Measurements from ENCODE around the gene NAA38.

NAA38 gene

DNA sequence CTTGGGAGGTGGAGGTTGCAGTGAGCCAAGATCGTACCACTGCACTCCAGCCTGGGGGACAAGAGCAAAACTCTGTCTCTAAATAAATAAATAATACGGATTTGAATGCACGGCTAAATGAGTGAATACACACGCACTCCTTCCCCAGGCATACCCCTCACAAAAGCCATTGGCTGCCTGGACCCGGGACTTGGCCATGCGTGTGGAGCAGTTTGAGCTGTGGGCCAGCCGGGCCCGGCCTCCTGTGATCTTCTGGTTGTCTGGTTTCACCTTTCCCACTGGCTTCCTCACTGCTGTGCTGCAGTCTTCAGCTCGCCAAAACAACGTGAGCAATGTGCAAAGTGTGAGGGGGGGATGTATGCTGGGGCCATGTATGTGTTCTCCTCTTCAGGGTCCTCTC, 24.9 kb downstream of the NAA38 start:
- WGBS, 2 experiments (ENCODE audit: insufficient coverage in 2 of 2): 84% methylated on average over 6 to 7 of the region's 10 CpGs
- no peak overlapping the region for H3K4me3 ChIP-seq (ENCODE audit: extremely low read depth, insufficient read depth, low read length, poor library complexity, severe bottlenecking)
- peaks cover 10% of the 10 kb centered on the region for H3K4me1 ChIP-seq (ENCODE audit: control insufficient read depth, insufficient read depth, low read length, poor library complexity, severe bottlenecking)
- no peaks in the 10 kb centered on the region for H3K36me3 ChIP-seq (ENCODE audit: control insufficient read depth, insufficient read depth, low read length)
- no peak overlapping the region for H3K27ac ChIP-seq (ENCODE audit: low read depth, low read length, severe bottlenecking)
- no peaks in the 10 kb centered on the region for H3K9me3 ChIP-seq (ENCODE audit: control insufficient read depth, low read length)

DNA sequence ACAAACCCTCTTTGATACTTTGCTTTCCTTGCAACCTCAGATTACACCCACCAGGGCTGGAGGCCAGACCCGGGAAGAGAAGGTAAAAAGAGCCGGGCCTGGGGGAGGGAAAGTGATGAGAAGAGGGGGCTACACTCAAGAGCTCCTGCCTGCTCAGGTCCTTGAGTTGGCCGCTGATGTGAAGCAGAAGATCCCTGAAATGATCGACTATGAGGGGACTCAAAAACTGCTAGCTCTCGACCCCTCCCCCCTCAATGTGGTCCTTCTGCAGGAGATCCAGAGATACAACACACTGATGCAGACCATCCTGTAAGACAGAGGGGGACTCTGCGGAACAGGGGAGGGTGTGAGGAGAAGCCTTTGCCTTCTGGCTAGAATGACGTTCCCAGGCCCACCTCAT, 26.1 kb downstream of the NAA38 start:
- 84% methylated on average over 4 to 5 of the region's 7 CpGs for WGBS, 2 experiments (ENCODE audit: insufficient coverage in 2 of 2)
- Histone ChIP-seq H3K9me3 (ENCODE audit: control insufficient read depth, low read length) (no peaks in the 10 kb centered on the region), H3K4me1 (ENCODE audit: control insufficient read depth, insufficient read depth, low read length, poor library complexity, severe bottlenecking) (peaks cover 9% of the 10 kb centered on the region), H3K4me3 (ENCODE audit: extremely low read depth, insufficient read depth, low read length, poor library complexity, severe bottlenecking) (no peak overlapping the region), H3K36me3 (ENCODE audit: control insufficient read depth, insufficient read depth, low read length) (no peaks in the 10 kb centered on the region), H3K27ac (ENCODE audit: low read depth, low read length, severe bottlenecking) (no peak overlapping the region)

DNA sequence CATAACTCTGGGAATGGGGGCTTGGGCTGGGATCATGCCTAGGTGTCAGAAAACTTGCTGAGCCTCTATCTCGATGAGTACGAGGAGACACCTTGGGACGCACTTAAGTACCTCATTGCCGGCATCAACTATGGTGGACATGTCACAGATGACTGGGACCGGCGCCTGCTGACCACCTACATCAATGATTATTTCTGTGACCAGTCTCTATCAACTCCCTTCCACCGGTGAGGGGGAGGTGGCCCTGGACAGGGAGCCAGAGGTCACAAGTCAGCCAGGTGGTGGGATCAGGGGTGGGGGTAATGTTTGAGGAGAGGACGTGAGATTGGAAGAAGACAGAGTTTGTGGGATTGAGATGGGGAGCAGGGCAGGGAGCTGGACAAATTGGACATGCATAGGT, 26.7 kb downstream of the NAA38 start:
- Histone ChIP-seq H3K36me3 (ENCODE audit: control insufficient read depth, insufficient read depth, low read length) (no peaks in the 10 kb centered on the region), H3K9me3 (ENCODE audit: control insufficient read depth, low read length) (no peaks in the 10 kb centered on the region), H3K4me1 (ENCODE audit: control insufficient read depth, insufficient read depth, low read length, poor library complexity, severe bottlenecking) (peaks cover 9% of the 10 kb centered on the region), H3K27ac (ENCODE audit: low read depth, low read length, severe bottlenecking) (no peak overlapping the region), H3K4me3 (ENCODE audit: extremely low read depth, insufficient read depth, low read length, poor library complexity, severe bottlenecking) (no peak overlapping the region)
- WGBS, 2 experiments (ENCODE audit: insufficient coverage in 2 of 2): 88 to 96% methylated on average over 7 of the region's 8 CpGs

DNA sequence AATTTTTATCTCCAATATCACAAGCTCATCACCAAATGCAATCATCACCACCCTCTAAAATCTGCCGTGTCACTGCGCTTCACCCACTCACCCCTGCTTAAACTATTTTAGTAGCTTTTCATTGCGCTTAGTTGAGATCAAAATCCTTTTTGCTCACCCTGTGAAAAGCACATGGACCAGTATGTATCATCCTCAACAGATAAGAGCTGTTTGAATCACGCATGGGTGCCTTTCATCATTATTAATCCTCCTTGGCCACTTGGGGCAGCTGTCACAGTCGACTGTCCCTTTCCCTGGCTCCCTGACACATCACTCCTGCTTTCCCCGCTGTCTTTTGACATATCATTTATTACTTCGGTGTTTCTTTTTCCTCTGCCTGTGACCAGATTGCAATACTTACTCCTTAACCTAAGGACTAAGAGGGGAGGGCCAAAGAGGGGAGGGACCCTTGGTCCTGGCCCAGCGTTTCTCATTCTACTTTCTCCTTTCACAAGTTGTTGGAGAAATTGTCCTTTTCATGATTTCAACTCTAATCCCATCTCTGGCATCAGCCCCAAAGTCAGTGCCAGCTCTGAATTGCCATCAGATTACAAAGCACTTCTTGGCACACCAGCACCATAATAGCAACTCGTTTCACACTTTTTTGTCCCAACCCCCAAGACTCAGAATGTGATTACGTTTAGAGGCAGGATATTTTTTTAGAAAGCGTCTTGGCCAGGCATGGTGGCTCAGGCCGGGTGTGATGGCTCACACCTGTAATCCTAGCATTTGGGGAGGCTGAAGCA, 32.0 kb downstream of the NAA38 start:
- no peaks in the 10 kb centered on the region for H3K4me1 ChIP-seq (ENCODE audit: control insufficient read depth, insufficient read depth, low read length, poor library complexity, severe bottlenecking)
- H3K4me3 ChIP-seq (ENCODE audit: extremely low read depth, insufficient read depth, low read length, poor library complexity, severe bottlenecking): no peak overlapping the region
- H3K9me3 ChIP-seq (ENCODE audit: control insufficient read depth, low read length): no peaks in the 10 kb centered on the region
- H3K27ac ChIP-seq (ENCODE audit: low read depth, low read length, severe bottlenecking): no peak overlapping the region
- 67 to 76% methylated on average over 9 to 11 of the region's 12 CpGs for WGBS, 2 experiments (ENCODE audit: insufficient coverage in 2 of 2)
- no peaks in the 10 kb centered on the region for H3K36me3 ChIP-seq (ENCODE audit: control insufficient read depth, insufficient read depth, low read length)

- Histone ChIP-seq H3K4me3 (ENCODE audit: extremely low read depth, insufficient read depth, low read length, poor library complexity, severe bottlenecking) (no peak overlapping the region), H3K4me1 (ENCODE audit: control insufficient read depth, insufficient read depth, low read length, poor library complexity, severe bottlenecking) (no peaks in the 10 kb centered on the region), H3K9me3 (ENCODE audit: control insufficient read depth, low read length) (no peaks in the 10 kb centered on the region), H3K36me3 (ENCODE audit: control insufficient read depth, insufficient read depth, low read length) (no peaks in the 10 kb centered on the region), H3K27ac (ENCODE audit: low read depth, low read length, severe bottlenecking) (no peak overlapping the region)
- WGBS, 2 experiments (ENCODE audit: insufficient coverage in 2 of 2): 89 to 92% methylated on average over 8 to 9 of the region's 9 CpGs
Measured at GRCh38 chr17:7824021-7824924, 33.1 kb downstream of the NAA38 start.

GRCh38 chr17:7823581-7824001, 33.8 kb downstream of the NAA38 start:
- Histone ChIP-seq H3K4me1 (ENCODE audit: control insufficient read depth, insufficient read depth, low read length, poor library complexity, severe bottlenecking) (no peaks in the 10 kb centered on the region), H3K4me3 (ENCODE audit: extremely low read depth, insufficient read depth, low read length, poor library complexity, severe bottlenecking) (no peak overlapping the region), H3K36me3 (ENCODE audit: control insufficient read depth, insufficient read depth, low read length) (no peaks in the 10 kb centered on the region), H3K9me3 (ENCODE audit: control insufficient read depth, low read length) (no peaks in the 10 kb centered on the region), H3K27ac (ENCODE audit: low read depth, low read length, severe bottlenecking) (no peak overlapping the region)
- WGBS, 2 experiments (ENCODE audit: insufficient coverage in 2 of 2): 72 to 77% methylated on average over 17 to 20 of the region's 20 CpGs

GRCh38 chr17:7822126-7822525, 35.2 kb downstream of the NAA38 start:
- Histone ChIP-seq H3K27ac (ENCODE audit: low read depth, low read length, severe bottlenecking) (no peak overlapping the region), H3K4me1 (ENCODE audit: control insufficient read depth, insufficient read depth, low read length, poor library complexity, severe bottlenecking) (peaks cover under 1% of the 10 kb centered on the region), H3K36me3 (ENCODE audit: control insufficient read depth, insufficient read depth, low read length) (no peaks in the 10 kb centered on the region), H3K9me3 (ENCODE audit: control insufficient read depth, low read length) (no peaks in the 10 kb centered on the region), H3K4me3 (ENCODE audit: extremely low read depth, insufficient read depth, low read length, poor library complexity, severe bottlenecking) (no peak overlapping the region)
- 78 to 85% methylated on average over 12 to 13 of the region's 14 CpGs for WGBS, 2 experiments (ENCODE audit: insufficient coverage in 2 of 2)

- WGBS, 2 experiments (ENCODE audit: insufficient coverage in 2 of 2): 74 to 85% methylated on average over 5 of the region's 5 CpGs
- no peaks in the 10 kb centered on the region for H3K36me3 ChIP-seq (ENCODE audit: control insufficient read depth, insufficient read depth, low read length)
- H3K9me3 ChIP-seq (ENCODE audit: control insufficient read depth, low read length): no peaks in the 10 kb centered on the region
- no peak overlapping the region for H3K27ac ChIP-seq (ENCODE audit: low read depth, low read length, severe bottlenecking)
- peaks cover 2% of the 10 kb centered on the region for H3K4me1 ChIP-seq (ENCODE audit: control insufficient read depth, insufficient read depth, low read length, poor library complexity, severe bottlenecking)
- H3K4me3 ChIP-seq (ENCODE audit: extremely low read depth, insufficient read depth, low read length, poor library complexity, severe bottlenecking): no peak overlapping the region
Measured at GRCh38 chr17:7820231-7820630, 37.1 kb downstream of the NAA38 start.

DNA sequence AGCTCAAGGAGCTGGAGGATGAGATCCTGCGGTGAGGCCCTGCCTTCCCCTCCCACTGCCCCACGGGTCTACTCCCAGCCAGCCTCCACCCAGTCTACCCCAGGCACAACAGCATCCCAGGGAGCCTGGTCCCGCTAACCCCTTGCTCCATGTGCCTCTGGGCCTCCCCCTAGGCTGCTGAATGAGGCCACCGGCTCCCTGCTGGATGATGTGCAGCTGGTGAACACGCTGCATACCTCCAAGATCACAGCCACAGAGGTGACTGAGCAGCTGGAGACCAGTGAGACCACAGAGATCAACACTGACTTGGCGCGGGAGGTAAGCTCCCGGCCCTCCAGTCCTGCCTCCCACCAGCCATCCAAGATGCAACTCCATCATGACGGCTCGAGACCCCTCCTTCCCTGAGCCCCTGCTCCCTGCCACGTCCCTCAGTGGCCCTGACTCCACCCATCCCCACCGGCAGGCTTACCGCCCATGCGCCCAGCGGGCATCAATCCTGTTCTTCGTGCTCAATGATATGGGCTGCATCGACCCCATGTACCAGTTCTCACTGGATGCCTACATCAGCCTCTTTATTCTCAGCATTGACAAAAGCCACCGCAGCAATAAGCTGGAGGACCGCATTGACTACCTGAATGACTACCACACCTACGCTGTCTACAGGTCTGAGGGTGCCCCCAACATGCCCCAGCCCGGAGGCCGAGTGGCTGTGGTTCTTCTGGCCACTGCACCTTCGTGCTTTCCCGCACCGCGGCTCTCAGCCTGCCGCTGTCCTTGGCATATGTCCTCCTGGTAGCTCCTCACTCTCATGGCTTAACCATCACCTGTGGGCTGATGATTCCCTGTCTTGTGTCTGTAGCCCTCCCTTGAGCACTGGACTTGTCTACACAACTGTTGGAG, 38.4 kb downstream of the NAA38 start:
- Histone ChIP-seq H3K4me3 (ENCODE audit: extremely low read depth, insufficient read depth, low read length, poor library complexity, severe bottlenecking) (no peak overlapping the region), H3K36me3 (ENCODE audit: control insufficient read depth, insufficient read depth, low read length) (no peaks in the 10 kb centered on the region), H3K4me1 (ENCODE audit: control insufficient read depth, insufficient read depth, low read length, poor library complexity, severe bottlenecking) (peaks cover 2% of the 10 kb centered on the region), H3K9me3 (ENCODE audit: control insufficient read depth, low read length) (no peaks in the 10 kb centered on the region), H3K27ac (ENCODE audit: low read depth, low read length, severe bottlenecking) (no peak overlapping the region)
- WGBS, 2 experiments (ENCODE audit: insufficient coverage in 2 of 2): 93% methylated on average over 25 to 26 of the region's 27 CpGs

- Histone ChIP-seq H3K36me3 (ENCODE audit: control insufficient read depth, insufficient read depth, low read length) (no peaks in the 10 kb centered on the region), H3K4me1 (ENCODE audit: control insufficient read depth, insufficient read depth, low read length, poor library complexity, severe bottlenecking) (peaks cover 2% of the 10 kb centered on the region), H3K4me3 (ENCODE audit: extremely low read depth, insufficient read depth, low read length, poor library complexity, severe bottlenecking) (no peak overlapping the region), H3K27ac (ENCODE audit: low read depth, low read length, severe bottlenecking) (no peak overlapping the region), H3K9me3 (ENCODE audit: control insufficient read depth, low read length) (no peaks in the 10 kb centered on the region)
- 82 to 86% methylated on average over 3 to 5 of the region's 10 CpGs for WGBS, 2 experiments (ENCODE audit: insufficient coverage in 2 of 2)
Measured at GRCh38 chr17:7818026-7818425, 39.3 kb downstream of the NAA38 start.

Data from mesodermal cell (in vitro differentiated cells).